HCT116 (cell line): Measurements from ENCODE around the gene LAMC3.

Experiments used
- EZH2 ChIP-seq: fragments of 200-600 bp; sonication (generic); IDR thresholded peaks from 2 replicates; pipeline ENCODE4 v1.6.1; 2017; ENCODE audit warnings: antibody characterized with exemption, mixed run types
- POLR2A ChIP-seq: IDR thresholded peaks from 2 replicates; pipeline ENCODE4 v1.7.0; 2011; ENCODE audit warnings: borderline replicate concordance; ENCODE audit not compliant: insufficient read depth, insufficient read length; ENCODE audit errors: extremely low read depth
- TF ChIP-seq, protein P1 (sequence below): IDR thresholded peaks from 2 replicates; pipeline ENCODE4 v1.6.1; 2012
- TF ChIP-seq, protein P2 (sequence below): IDR thresholded peaks from 2 replicates; pipeline ENCODE4 v1.6.1; 2012; ENCODE audit warnings: low read depth
- TF ChIP-seq, protein P3 (sequence below): IDR thresholded peaks from 2 replicates; pipeline ENCODE4 v1.6.1; 2012

DNA sequence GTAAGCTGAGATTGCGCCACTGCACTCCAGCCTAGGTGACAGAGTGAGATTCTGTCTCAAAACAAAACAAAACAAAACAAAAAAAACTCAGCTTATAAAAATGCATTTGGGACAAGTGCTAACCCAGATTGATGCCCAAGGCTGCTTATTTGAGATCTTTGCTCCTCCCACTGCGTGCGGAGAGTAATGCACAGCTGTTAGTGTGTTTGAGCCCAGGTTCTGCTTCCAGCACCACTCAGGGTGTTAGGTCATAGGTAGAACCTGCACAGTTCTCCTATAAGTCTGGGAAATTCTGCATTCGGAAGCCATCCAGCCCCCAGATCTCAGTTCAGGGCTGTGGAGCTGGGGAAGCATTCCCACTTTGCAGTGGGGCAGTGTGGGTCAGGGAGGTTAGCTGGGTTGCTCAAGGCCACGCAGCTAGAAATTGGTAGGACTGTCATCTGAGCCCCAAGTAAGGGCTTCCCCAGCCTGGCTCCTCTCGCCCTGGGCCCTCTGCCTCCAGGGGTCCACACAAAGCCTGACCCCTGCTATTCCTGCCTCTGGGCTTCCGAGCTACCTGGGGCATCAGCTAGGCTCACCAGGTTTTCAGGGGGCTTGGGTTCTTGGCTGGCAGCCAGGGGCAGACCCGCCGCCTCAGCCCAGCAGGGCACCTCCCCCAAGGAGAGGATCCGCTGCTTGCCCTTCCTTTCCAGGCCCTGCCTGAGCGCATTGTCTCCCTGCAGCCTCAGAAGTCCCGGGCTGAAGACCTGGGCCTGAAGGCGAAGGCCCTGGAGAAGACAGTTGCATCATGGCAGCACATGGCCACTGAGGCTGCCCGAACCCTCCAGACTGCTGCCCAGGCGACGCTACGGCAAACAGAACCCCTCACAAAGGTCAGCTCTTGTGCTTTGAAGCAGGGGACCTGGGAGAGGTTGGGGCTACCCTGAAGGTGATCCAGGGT is 69.7 kb downstream of the LAMC3 start:
- TF ChIP-seq EZH2 (no peak), POLR2A (no peak)
- TF ChIP-seq, protein P1, sequence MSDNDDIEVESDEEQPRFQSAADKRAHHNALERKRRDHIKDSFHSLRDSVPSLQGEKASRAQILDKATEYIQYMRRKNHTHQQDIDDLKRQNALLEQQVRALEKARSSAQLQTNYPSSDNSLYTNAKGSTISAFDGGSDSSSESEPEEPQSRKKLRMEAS = no peak
- TF ChIP-seq, protein P2, sequence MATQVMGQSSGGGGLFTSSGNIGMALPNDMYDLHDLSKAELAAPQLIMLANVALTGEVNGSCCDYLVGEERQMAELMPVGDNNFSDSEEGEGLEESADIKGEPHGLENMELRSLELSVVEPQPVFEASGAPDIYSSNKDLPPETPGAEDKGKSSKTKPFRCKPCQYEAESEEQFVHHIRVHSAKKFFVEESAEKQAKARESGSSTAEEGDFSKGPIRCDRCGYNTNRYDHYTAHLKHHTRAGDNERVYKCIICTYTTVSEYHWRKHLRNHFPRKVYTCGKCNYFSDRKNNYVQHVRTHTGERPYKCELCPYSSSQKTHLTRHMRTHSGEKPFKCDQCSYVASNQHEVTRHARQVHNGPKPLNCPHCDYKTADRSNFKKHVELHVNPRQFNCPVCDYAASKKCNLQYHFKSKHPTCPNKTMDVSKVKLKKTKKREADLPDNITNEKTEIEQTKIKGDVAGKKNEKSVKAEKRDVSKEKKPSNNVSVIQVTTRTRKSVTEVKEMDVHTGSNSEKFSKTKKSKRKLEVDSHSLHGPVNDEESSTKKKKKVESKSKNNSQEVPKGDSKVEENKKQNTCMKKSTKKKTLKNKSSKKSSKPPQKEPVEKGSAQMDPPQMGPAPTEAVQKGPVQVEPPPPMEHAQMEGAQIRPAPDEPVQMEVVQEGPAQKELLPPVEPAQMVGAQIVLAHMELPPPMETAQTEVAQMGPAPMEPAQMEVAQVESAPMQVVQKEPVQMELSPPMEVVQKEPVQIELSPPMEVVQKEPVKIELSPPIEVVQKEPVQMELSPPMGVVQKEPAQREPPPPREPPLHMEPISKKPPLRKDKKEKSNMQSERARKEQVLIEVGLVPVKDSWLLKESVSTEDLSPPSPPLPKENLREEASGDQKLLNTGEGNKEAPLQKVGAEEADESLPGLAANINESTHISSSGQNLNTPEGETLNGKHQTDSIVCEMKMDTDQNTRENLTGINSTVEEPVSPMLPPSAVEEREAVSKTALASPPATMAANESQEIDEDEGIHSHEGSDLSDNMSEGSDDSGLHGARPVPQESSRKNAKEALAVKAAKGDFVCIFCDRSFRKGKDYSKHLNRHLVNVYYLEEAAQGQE = no peak
- TF ChIP-seq, protein P3, sequence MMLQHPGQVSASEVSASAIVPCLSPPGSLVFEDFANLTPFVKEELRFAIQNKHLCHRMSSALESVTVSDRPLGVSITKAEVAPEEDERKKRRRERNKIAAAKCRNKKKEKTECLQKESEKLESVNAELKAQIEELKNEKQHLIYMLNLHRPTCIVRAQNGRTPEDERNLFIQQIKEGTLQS = no peak
